NCI-H2196 treated with DMSO at 0.1 percent for 48 hours (cell line): ENCODE results near the gene FOLR2.

Experiments used
- DNase-seq: peaks from one replicate; lab custom pipeline; 2025; ENCODE audit not compliant: unreplicated experiment; lab: John Stamatoyannopoulos, UW

The FOLR2 gene

GRCh38 chr11:72229336-72229924 lies 12.8 kb downstream of the FOLR2 start:
- no peak for DNase-seq

GRCh38 chr11:72229925-72230763 lies 13.6 kb downstream of the FOLR2 start:
- DNase-seq, result no peak

GRCh38 chr11:72230764-72231365 lies 14.3 kb downstream of the FOLR2 start:
- DNase-seq, result no peak

- DNase-seq, result no peak
Observed at GRCh38 chr11:72231396-72232259, 15.0 kb downstream of the FOLR2 start.

- DNase-seq, result no peak
Observed at GRCh38 chr11:72232260-72233055, 15.9 kb downstream of the FOLR2 start.

- DNase-seq, result no peak
Observed at GRCh38 chr11:72233056-72233772, 16.6 kb downstream of the FOLR2 start.

GRCh38 chr11:72233773-72234513 lies 17.3 kb downstream of the FOLR2 start:
- no peak for DNase-seq

- no peak for DNase-seq
Observed at GRCh38 chr11:72234514-72234830, 17.9 kb downstream of the FOLR2 start.

- no peak for DNase-seq
Observed at GRCh38 chr11:72234920-72235319, 18.3 kb downstream of the FOLR2 start.

GRCh38 chr11:72235351-72236057 lies 18.9 kb downstream of the FOLR2 start:
- DNase-seq, result no peak

GRCh38 chr11:72236083-72236697 lies 19.6 kb downstream of the FOLR2 start:
- DNase-seq, result no peak

- no peak for DNase-seq
Observed at GRCh38 chr11:72236774-72237111, 20.1 kb downstream of the FOLR2 start.

- DNase-seq, result no peak
Observed at GRCh38 chr11:72237112-72237931, 20.7 kb downstream of the FOLR2 start.

- peak; percentile 29 for DNase-seq
Observed at GRCh38 chr11:72238040-72238450, 21.5 kb downstream of the FOLR2 start.

GRCh38 chr11:72238492-72239312 lies 22.1 kb downstream of the FOLR2 start:
- DNase-seq, result no peak

GRCh38 chr11:72239313-72239848 lies 22.8 kb downstream of the FOLR2 start:
- peak; percentile 61 for DNase-seq
